ENCODE results near the gene FRY.

The FRY gene

GRCh38 chr13:32126756-32127155 is 95.2 kb downstream of the FRY start:
- no peak for DNase-seq

- DNase-seq = no peak
Measured at GRCh38 chr13:32127691-32128090, 96.1 kb downstream of the FRY start.

GRCh38 chr13:32134241-32135055 is 102.9 kb downstream of the FRY start:
- DNase-seq = no peak

GRCh38 chr13:32135056-32135390 is 103.4 kb downstream of the FRY start:
- DNase-seq = no peak

- DNase-seq = no peak
Measured at GRCh38 chr13:32135655-32136054, 104.1 kb downstream of the FRY start.

GRCh38 chr13:32136061-32136460 is 104.5 kb downstream of the FRY start:
- DNase-seq = no peak

GRCh38 chr13:32136716-32137115 is 105.1 kb downstream of the FRY start:
- DNase-seq = no peak

- DNase-seq = no peak
Measured at GRCh38 chr13:32139251-32139650, 107.7 kb downstream of the FRY start.

GRCh38 chr13:32140109-32140508 is 108.5 kb downstream of the FRY start:
- no peak for DNase-seq

- DNase-seq = no peak
Measured at GRCh38 chr13:32141462-32141861, 109.9 kb downstream of the FRY start.

GRCh38 chr13:32142115-32142514 is 110.5 kb downstream of the FRY start:
- DNase-seq = no peak

- DNase-seq = no peak
Measured at GRCh38 chr13:32142956-32143375, 111.4 kb downstream of the FRY start.

GRCh38 chr13:32147193-32147592 is 115.6 kb downstream of the FRY start:
- no peak for DNase-seq

- no peak for DNase-seq
Measured at GRCh38 chr13:32147976-32148375, 116.4 kb downstream of the FRY start.

- DNase-seq = no peak
Measured at GRCh38 chr13:32150239-32150638, 118.7 kb downstream of the FRY start.

- peak in 15 of 56 donors; percentile 3 to 43 (median 11) for DNase-seq
Measured at GRCh38 chr13:32150794-32151193, 119.2 kb downstream of the FRY start.

GRCh38 chr13:32151240-32151639 is 119.7 kb downstream of the FRY start:
- no peak for DNase-seq

- no peak for DNase-seq
Measured at GRCh38 chr13:32153056-32153455, 121.5 kb downstream of the FRY start.

GRCh38 chr13:32159137-32159869 is 127.7 kb downstream of the FRY start:
- DNase-seq = no peak

- DNase-seq = no peak
Measured at GRCh38 chr13:32162395-32163005, 130.9 kb downstream of the FRY start.

- DNase-seq = peak in 13 of 56 donors; percentile 1 to 36 (median 8)
Measured at GRCh38 chr13:32164622-32165268, 133.2 kb downstream of the FRY start.

GRCh38 chr13:32165796-32166195 is 134.2 kb downstream of the FRY start:
- peak in 45 of 56 donors; percentile 3 to 93 (median 42) for DNase-seq

Data from nucleus accumbens (tissue), 56 donors.